Activated T-cell treated with anti-CD3 and anti-CD28 coated beads for 4 hours (primary cell): Measurements from ENCODE around the gene KRTAP10-9.
"Not testable (repeated sequence)": the region's sequence is repeated elsewhere in the genome, so short reads cannot be mapped to it uniquely, and the experiment has no call there.

Experiments used
- DNase-seq: peaks from one replicate; pipeline ENCODE4 v3.0.0-alpha.2; 2020

The KRTAP10-9 gene

GRCh38 chr21:44644878-44645277, 18.0 kb downstream of the KRTAP10-9 start:
- no peak for DNase-seq

GRCh38 chr21:44646366-44647221, 19.7 kb downstream of the KRTAP10-9 start, which contains the start of gene KRTAP10-11:
Gene KRTAP10-11 (plus strand): TSS chr21:44646414. CDS start chr21:44646459, 45 bp downstream.
- DNase-seq = not testable (repeated sequence)

GRCh38 chr21:44647222-44647552, 20.3 kb downstream of the KRTAP10-9 start:
- no peak for DNase-seq

- DNase-seq = no peak
These were observed 21.8 kb downstream of the KRTAP10-9 start for GRCh38 chr21:44648557-44649311.

- no peak for DNase-seq
These were observed 22.7 kb downstream of the KRTAP10-9 start for GRCh38 chr21:44649521-44650100.

GRCh38 chr21:44650265-44650972, 23.5 kb downstream of the KRTAP10-9 start:
- DNase-seq = no peak

- DNase-seq = no peak
These were observed 24.2 kb downstream of the KRTAP10-9 start for GRCh38 chr21:44650973-44651675.

GRCh38 chr21:44653123-44653522, 26.2 kb downstream of the KRTAP10-9 start:
- no peak for DNase-seq

GRCh38 chr21:44653656-44654575, 27.0 kb downstream of the KRTAP10-9 start:
- DNase-seq = no peak

- no peak for DNase-seq
These were observed 27.8 kb downstream of the KRTAP10-9 start, which contains the start of gene KRTAP12-4 for GRCh38 chr21:44654576-44655175. Gene KRTAP12-4 (minus strand): TSS chr21:44654659. CDS start chr21:44654614, 45 bp downstream.

- DNase-seq = no peak
These were observed 30.0 kb downstream of the KRTAP10-9 start for GRCh38 chr21:44656868-44657267.

- no peak for DNase-seq
These were observed 31.0 kb downstream of the KRTAP10-9 start, which contains the start of gene KRTAP12-3 for GRCh38 chr21:44657635-44658540. Gene KRTAP12-3 (plus strand): TSS chr21:44657932. CDS start chr21:44657980, 48 bp downstream.

GRCh38 chr21:44658541-44658910, 31.6 kb downstream of the KRTAP10-9 start:
- no peak for DNase-seq

GRCh38 chr21:44658913-44659595, 32.2 kb downstream of the KRTAP10-9 start:
- no peak for DNase-seq

GRCh38 chr21:44661567-44661966, 34.7 kb downstream of the KRTAP10-9 start:
- DNase-seq = not testable (repeated sequence)

GRCh38 chr21:44664691-44665090, 37.8 kb downstream of the KRTAP10-9 start:
- DNase-seq = no peak

- DNase-seq = no peak
These were observed 39.8 kb downstream of the KRTAP10-9 start, which contains the start of gene KRTAP12-2 for GRCh38 chr21:44666401-44667320. Gene KRTAP12-2 (minus strand): TSS chr21:44666927. CDS start chr21:44666886, 41 bp downstream.
